ENCODE measurements around the gene IFNB1. TPM values are rescaled to one million over a fixed set of nuclear protein-coding genes. Genes with fewer than 3 reads are reported as not detected.

Gene IFNB1
- total RNA-seq (not detected), polyA plus RNA-seq (under 1 TPM in 1 of 3 donors, not detected in 2; 0.20 TPM)

- WGBS, 2 donors = 87 to 94% methylated on average over 3 of the region's 3 CpGs
Measured at GRCh38 chr9:21077781-21078180, at the start of gene IFNB1. TSS of gene IFNB1 (minus strand) at chr9:21077942. CDS start at chr9:21077869, 73 bp downstream.

GRCh38 chr9:21121595-21122251, 44.0 kb upstream of the IFNB1 start:
- Histone ChIP-seq H3K27ac (no peak overlapping the region), H3K4me1 (peaks cover 0 to 5% (median 0%) of the 10 kb centered on the region in 4 donors), H3K9me3 (no peaks in the 10 kb centered on the region), H3K27me3 (no peaks in the 10 kb centered on the region), H3K36me3 (no peaks in the 10 kb centered on the region), H3K4me3 (no peak overlapping the region)
- TF ChIP-seq POLR2A (IDR thresholded peaks at IDR 0.05) = no peak
- no peak for TF ChIP-seq POLR2AphosphoS5 (IDR thresholded peaks at IDR 0.05)
- no peak for TF ChIP-seq CTCF (IDR thresholded peaks at IDR 0.05)
- TF ChIP-seq EP300 (IDR thresholded peaks at IDR 0.05) = no peak
- WGBS, 2 donors = 74 to 89% methylated on average over 4 of the region's 4 CpGs
- intact Hi-C loops (cut with DNase I) = no loop called here
- no peak for DNase-seq

More at GRCh38 chr9:21077781-21078180, at the start of gene IFNB1:
- no peaks in the 10 kb centered on the region for H3K36me3 ChIP-seq
- intact Hi-C loops (cut with DNase I) = no loop called here
- H3K27ac ChIP-seq = no peak within 1 kb of the TSS
- H3K4me3 ChIP-seq = no peak within 1 kb of the TSS
- no peaks in the 10 kb centered on the region for H3K9me3 ChIP-seq
- TF ChIP-seq EP300 (IDR thresholded peaks at IDR 0.05) (no peak), POLR2AphosphoS5 (IDR thresholded peaks at IDR 0.05) (no peak), POLR2A (IDR thresholded peaks at IDR 0.05) (no peak), CTCF (IDR thresholded peaks at IDR 0.05) (no peak)
- no peaks in the 10 kb centered on the region for H3K4me1 ChIP-seq
- H3K27me3 ChIP-seq = no peaks in the 10 kb centered on the region
- DNase-seq = no peak

GRCh38 chr9:21121079-21121478, 43.3 kb upstream of the IFNB1 start:
- WGBS, 2 donors = 79 to 86% methylated on average over 2 of the region's 2 CpGs
- no peaks in the 10 kb centered on the region for H3K9me3 ChIP-seq
- TF ChIP-seq EP300 (IDR thresholded peaks at IDR 0.05) = no peak
- TF ChIP-seq CTCF (IDR thresholded peaks at IDR 0.05) = no peak
- no peak for TF ChIP-seq POLR2AphosphoS5 (IDR thresholded peaks at IDR 0.05)
- TF ChIP-seq POLR2A (IDR thresholded peaks at IDR 0.05) = no peak
- no peak overlapping the region for H3K27ac ChIP-seq
- no peaks in the 10 kb centered on the region for H3K36me3 ChIP-seq
- intact Hi-C loops (cut with DNase I) = no loop called here
- H3K4me3 ChIP-seq = no peak overlapping the region
- no peak for DNase-seq
- no peaks in the 10 kb centered on the region for H3K27me3 ChIP-seq
- H3K4me1 ChIP-seq = peaks cover 0 to 5% (median 0%) of the 10 kb centered on the region in 4 donors

GRCh38 chr9:21119093-21119770, 41.5 kb upstream of the IFNB1 start:
- Histone ChIP-seq H3K36me3 (no peaks in the 10 kb centered on the region), H3K9me3 (no peaks in the 10 kb centered on the region), H3K4me1 (peaks cover 0 to 5% (median 0%) of the 10 kb centered on the region in 4 donors), H3K27me3 (no peaks in the 10 kb centered on the region), H3K4me3 (no peak overlapping the region), H3K27ac (no peak overlapping the region)
- intact Hi-C loops (cut with DNase I) = no loop called here
- WGBS, 2 donors = 59 to 77% methylated on average over 7 of the region's 7 CpGs
- no peak for DNase-seq
- TF ChIP-seq POLR2AphosphoS5 (IDR thresholded peaks at IDR 0.05) (no peak), EP300 (IDR thresholded peaks at IDR 0.05) (no peak), CTCF (IDR thresholded peaks at IDR 0.05) (no peak), POLR2A (IDR thresholded peaks at IDR 0.05) (no peak)

Measured in sigmoid colon (tissue), 7 donors.